K562 (cell line): ENCODE measurements around the gene KNDC1.

Experiments used
- CTCF ChIP-seq, 3 experiments: IDR thresholded peaks in 2 of 3; conservative IDR thresholded peaks in 1 of 3; 2 replicates each; pipeline ENCODE4 v1.5.1; 2011 to 2012; ENCODE audit warnings: low read length in 3 of 3, mild to moderate bottlenecking in 3 of 3, control low read depth in 2 of 3, improper control_type of control experiment in 1 of 3, inconsistent platforms in 1 of 3, low read depth in 1 of 3, mixed read lengths in 1 of 3, moderate library complexity in 1 of 3; ENCODE audit not compliant: insufficient read depth in 2 of 3
- FOXJ3 ChIP-seq: sonication (generic); formaldehyde crosslinking; IDR thresholded peaks from 2 replicates; pipeline ENCODE4 v1.4.0; 2020; ENCODE audit warnings: mild to moderate bottlenecking, missing genetic modification reagents
- FOXK2 ChIP-seq, 2 experiments: fragments of 450-650 bp; IDR thresholded peaks in 1 of 2; conservative IDR thresholded peaks in 1 of 2; 2 replicates each; pipeline ENCODE4 v1.6.1; 2016; ENCODE audit warnings: low read depth in 2 of 2, mild to moderate bottlenecking in 1 of 2
- GTF2F1 ChIP-seq: IDR thresholded peaks from 2 replicates; pipeline ENCODE4 v1.6.1; 2011; ENCODE audit warnings: low read depth, low read length, improper control_type of control experiment
- MYC ChIP-seq, 2 experiments: fragments of 250-450 bp in 1 of 2; sonication (Bioruptor Pico) in 1 of 2; IDR thresholded peaks; 2 replicates each; pipeline versions ENCODE4 v1.5.1 to v1.6.1; 2012 to 2021; ENCODE audit warnings: low read depth in 2 of 2, borderline replicate concordance in 1 of 2, improper control_type of control experiment in 1 of 2, low read length in 1 of 2, mild to moderate bottlenecking in 1 of 2, moderate library complexity in 1 of 2
- NFRKB ChIP-seq: fragments of 450-650 bp; IDR thresholded peaks from 2 replicates; pipeline ENCODE4 v1.6.1; 2016; ENCODE audit warnings: low read depth
- POLR2A ChIP-seq: fragments of 450-650 bp; conservative IDR thresholded peaks from 2 replicates; pipeline ENCODE4 v1.6.1; 2016
- RFX5 ChIP-seq: IDR thresholded peaks from 2 replicates; pipeline ENCODE4 v1.6.1; 2011; ENCODE audit warnings: low read depth, mild to moderate bottlenecking, improper control_type of control experiment, low read length
- TGIF2 ChIP-seq: sonication (generic); formaldehyde crosslinking; IDR thresholded peaks from 2 replicates; pipeline ENCODE4 v1.8.1; 2022; ENCODE audit warnings: mild to moderate bottlenecking, missing genetic modification reagents, moderate library complexity
- ZBTB33 ChIP-seq: sonication (generic); formaldehyde crosslinking; IDR thresholded peaks from 2 replicates; pipeline ENCODE4 v1.8.1; 2023; ENCODE audit warnings: mild to moderate bottlenecking, missing genetic modification reagents
- ZC3H4 ChIP-seq: sonication (generic); formaldehyde crosslinking; IDR thresholded peaks from 2 replicates; pipeline ENCODE4 v1.9.0; 2021; ENCODE audit warnings: missing genetic modification reagents, borderline replicate concordance
- ZNF232 ChIP-seq: sonication (generic); formaldehyde crosslinking; IDR thresholded peaks from 2 replicates; pipeline ENCODE4 v1.8.0; 2022; ENCODE audit warnings: mild to moderate bottlenecking, missing genetic modification reagents
- TF ChIP-seq, protein P1 (sequence below): fragments of 450-650 bp; formaldehyde crosslinking; IDR thresholded peaks from 2 replicates; pipeline ENCODE4 v1.4.0; 2020; ENCODE audit warnings: mild to moderate bottlenecking, mixed read lengths

- TF ChIP-seq TGIF2 (no peak), FOXK2 (conservative IDR thresholded peaks at IDR 0.05 in 1 of 2, IDR thresholded peaks at IDR 0.05 in 1 of 2; ENCODE audit: low read depth in 2 of 2) (no peak), CTCF (IDR thresholded peaks at IDR 0.05 in 2 of 3, conservative IDR thresholded peaks at IDR 0.05 in 1 of 3; ENCODE audit: insufficient read depth in 2 of 3, low read depth in 1 of 3, low read length in 3 of 3) (no peak), MYC (IDR thresholded peaks at IDR 0.05; ENCODE audit: low read depth, low read length) (no peak), MYC (CRISPR knock-in tag; IDR thresholded peaks at IDR 0.05; ENCODE audit: borderline replicate concordance, low read depth) (no peak), ZNF232 (CRISPR knock-in tag) (no peak), GTF2F1 (no peak), ZC3H4 (CRISPR knock-in tag) (no peak), NFRKB (no peak), POLR2A (no peak), RFX5 (no peak), FOXJ3 (CRISPR knock-in tag) (no peak), ZBTB33 (no peak)
- TF ChIP-seq, protein P1, sequence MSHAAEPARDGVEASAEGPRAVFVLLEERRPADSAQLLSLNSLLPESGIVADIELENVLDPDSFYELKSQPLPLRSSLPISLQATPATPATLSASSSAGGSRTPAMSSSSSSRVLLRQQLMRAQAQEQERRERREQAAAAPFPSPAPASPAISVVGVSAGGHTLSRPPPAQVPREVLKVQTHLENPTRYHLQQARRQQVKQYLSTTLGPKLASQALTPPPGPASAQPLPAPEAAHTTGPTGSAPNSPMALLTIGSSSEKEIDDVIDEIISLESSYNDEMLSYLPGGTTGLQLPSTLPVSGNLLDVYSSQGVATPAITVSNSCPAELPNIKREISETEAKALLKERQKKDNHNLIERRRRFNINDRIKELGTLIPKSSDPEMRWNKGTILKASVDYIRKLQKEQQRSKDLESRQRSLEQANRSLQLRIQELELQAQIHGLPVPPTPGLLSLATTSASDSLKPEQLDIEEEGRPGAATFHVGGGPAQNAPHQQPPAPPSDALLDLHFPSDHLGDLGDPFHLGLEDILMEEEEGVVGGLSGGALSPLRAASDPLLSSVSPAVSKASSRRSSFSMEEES (CRISPR knock-in tag): no peak
Measured at GRCh38 chr10:133201948-133202725, 42.1 kb downstream of the KNDC1 start.
